IPS-18c (cell line): ENCODE results near the gene CADPS2.

Source experiments
- H3K4me3 ChIP-seq: 2 replicates; pipeline ENCODE4 v1.7.0; 2013; ENCODE audit warnings: low read depth, mild to moderate bottlenecking, low read length, moderate library complexity; ENCODE audit not compliant: insufficient read depth
- H3K9me3 ChIP-seq: one replicate; pipeline ENCODE4 v1.6.1; 2013; ENCODE audit warnings: mild to moderate bottlenecking, low read length, moderate library complexity; ENCODE audit not compliant: control insufficient read depth, insufficient read depth

CADPS2 gene

DNA sequence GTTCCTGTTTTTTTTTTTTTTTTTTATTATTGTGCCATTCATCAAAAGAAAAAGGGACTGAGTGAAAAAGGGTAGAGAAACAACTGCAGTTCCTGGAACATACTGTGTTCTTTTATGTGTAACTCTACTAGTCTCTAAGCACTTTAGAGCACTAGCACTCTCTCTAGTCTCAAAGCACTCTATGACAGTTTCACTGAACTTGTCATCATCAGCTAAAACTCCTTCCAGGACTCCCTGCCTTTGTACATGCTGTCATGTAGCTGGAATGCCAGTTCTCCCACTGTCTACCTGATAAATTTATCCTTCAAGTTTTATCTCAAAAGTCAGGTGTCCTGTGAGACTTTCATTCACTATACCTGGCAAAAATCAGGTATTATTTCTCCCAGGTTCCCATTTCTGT is 333.5 kb downstream of the CADPS2 start:
- Histone ChIP-seq H3K4me3 (no peak overlapping the region), H3K9me3 (no peaks in the 10 kb centered on the region)

DNA sequence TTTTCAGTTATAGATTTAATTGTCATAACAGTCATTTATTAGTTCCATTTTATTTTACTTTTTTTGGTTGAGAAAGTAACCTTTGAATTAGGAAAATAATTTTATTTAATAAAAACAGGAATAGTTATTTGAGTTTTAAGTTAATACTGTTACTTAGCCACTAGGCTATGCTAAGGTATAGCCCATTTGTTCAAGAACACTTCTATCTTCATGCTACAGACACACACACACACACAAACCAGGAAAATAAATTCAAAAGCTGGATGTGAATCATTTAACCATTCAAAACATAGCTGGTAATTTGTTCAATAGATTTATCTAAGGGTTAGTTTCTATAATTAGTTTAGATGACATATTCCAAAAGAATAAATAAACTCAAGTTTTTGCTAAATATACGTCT is 335.7 kb downstream of the CADPS2 start:
- Histone ChIP-seq H3K9me3 (no peaks in the 10 kb centered on the region), H3K4me3 (no peak overlapping the region)

DNA sequence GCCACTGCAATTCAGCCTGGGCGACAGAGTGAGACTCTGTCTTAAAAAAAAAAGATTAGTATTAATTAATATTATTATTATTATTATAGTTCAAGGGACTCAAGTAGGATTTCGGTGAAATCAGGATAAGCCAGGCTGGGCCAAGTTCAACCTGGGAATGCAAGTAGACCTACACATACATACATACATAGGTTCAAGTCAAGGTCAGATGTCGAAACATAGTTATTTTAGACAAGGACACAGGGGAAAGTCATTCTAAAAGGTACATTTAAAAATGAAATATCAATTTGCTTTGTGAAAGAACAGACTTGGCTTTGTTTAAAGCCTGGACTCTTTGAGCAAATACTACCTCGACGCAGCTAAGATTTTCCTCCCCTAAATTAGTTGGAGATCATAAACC is 336.7 kb downstream of the CADPS2 start:
- no peaks in the 10 kb centered on the region for H3K9me3 ChIP-seq
- no peak overlapping the region for H3K4me3 ChIP-seq

- no peak overlapping the region for H3K4me3 ChIP-seq
- H3K9me3 ChIP-seq = no peaks in the 10 kb centered on the region
Measured at GRCh38 chr7:122546496-122546895, 339.8 kb downstream of the CADPS2 start.

GRCh38 chr7:122544463-122544862 is 341.8 kb downstream of the CADPS2 start:
- H3K4me3 ChIP-seq = no peak overlapping the region
- no peaks in the 10 kb centered on the region for H3K9me3 ChIP-seq

DNA sequence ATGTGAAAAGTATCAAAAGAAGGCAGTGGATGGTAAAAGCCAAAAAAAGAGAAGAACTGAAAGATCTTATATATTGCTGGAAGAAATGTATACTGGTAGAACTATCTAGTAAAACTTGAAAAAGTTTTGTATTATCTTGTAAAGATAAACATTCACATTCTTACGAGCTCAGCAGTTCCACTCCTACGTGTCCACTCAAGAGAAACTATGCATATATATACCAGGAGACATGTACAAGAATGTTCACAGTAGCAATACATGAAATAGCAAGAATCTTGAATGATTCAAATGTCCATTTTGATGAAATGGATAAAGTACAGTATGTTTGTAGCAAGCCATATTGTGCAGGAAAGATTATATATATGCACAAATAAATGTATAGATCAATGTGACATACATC is 342.4 kb downstream of the CADPS2 start:
- Histone ChIP-seq H3K4me3 (no peak overlapping the region), H3K9me3 (no peaks in the 10 kb centered on the region)

DNA sequence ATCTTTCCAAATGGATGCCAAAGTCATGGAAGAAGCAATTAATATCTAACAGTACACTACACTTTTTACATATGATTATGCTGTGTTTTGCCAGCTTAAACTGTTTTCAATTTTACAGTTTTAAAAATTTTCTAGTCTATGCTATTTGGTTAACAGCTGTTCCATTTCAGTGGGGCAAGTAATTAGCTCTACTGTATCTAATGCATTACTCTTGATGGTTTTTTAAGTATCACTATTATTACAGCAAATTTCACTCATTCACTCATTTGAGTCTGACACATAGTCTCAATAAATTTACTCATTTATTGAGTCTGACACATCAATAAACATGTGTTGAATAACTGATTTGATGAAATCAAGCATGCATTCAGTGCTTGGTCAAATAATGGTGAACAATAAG is 343.1 kb downstream of the CADPS2 start:
- Histone ChIP-seq H3K4me3 (no peak overlapping the region), H3K9me3 (no peaks in the 10 kb centered on the region)

GRCh38 chr7:122535086-122535485 is 351.2 kb downstream of the CADPS2 start:
- H3K4me3 ChIP-seq = no peak overlapping the region
- no peaks in the 10 kb centered on the region for H3K9me3 ChIP-seq

- Histone ChIP-seq H3K4me3 (no peak overlapping the region), H3K9me3 (no peaks in the 10 kb centered on the region)
Measured at GRCh38 chr7:122532406-122533269, 353.6 kb downstream of the CADPS2 start.

DNA sequence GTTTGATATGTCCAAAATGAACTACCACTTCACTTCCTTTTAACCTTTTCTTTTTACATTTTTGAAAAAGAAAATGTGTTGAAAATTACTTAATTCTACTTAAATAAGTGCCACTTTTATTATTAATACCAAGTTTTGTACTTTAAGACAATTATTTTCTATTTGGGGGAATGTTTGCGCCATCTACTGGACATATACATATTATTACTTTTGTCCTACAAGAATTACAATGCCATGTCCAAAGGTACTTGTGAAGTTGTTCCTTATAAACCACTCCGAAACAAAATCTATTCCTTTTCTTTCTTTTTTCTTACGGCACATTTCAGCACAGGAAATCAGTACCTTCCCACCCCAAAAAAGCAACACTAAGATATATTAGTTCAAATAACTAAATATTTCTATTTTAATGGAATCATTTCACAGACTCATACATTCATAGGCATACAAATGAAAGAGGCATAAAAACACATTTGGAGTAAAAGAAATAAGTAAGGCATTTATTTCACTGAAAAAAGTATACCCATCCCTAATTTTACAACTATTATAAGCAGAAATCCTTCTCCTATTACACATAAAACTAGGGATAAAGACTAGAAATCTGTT is 357.3 kb downstream of the CADPS2 start:
- Histone ChIP-seq H3K4me3 (no peak overlapping the region), H3K9me3 (no peaks in the 10 kb centered on the region)

DNA sequence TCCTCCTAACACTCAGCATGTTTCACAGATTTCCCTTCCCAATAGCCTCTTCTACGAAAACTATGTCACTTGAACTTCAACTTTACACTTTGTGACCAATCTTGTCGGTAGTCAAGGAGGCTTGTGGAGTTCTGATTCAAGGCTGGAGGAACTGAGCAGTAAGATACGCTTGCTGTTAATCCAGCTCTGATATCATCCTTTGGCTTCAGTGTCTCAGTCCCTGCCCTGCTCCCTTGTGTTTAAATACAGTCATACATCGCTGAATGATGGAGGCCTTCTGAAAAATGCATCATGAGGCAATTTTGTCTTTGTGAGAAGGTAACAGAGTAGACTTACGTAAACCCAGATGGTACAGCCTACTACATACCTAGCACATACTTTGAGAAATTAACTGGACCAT is 360.9 kb downstream of the CADPS2 start:
- Histone ChIP-seq H3K9me3 (no peaks in the 10 kb centered on the region), H3K4me3 (no peak overlapping the region)

GRCh38 chr7:122521767-122522166 is 364.5 kb downstream of the CADPS2 start:
- Histone ChIP-seq H3K4me3 (no peak overlapping the region), H3K9me3 (no peaks in the 10 kb centered on the region)

DNA sequence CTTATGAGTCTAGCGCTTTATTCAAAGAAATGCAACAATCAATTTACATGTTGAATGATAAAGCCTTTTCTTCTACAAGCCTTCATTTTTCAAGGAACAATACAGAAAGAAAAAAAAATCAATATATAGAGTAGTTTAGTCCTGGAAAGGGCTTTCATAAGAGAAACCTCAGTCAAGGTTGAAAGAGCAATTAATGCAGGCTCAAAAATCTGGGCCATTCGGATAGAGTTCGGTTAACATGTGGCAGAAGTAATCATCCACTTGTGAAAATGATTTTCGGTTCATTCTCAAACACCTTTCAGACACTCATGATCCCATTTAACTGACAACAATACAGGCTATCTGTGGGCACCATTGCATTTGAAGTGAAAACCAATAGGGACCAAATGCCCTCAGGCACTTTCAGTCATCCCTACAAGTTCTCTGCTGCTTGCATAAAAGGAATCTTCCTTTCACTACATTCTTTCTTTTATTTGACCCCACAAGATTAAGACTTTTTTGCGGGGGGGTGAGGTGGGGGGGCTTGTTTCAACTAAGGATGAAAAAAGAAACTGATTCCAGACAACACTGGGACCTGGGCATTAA is 365.2 kb downstream of the CADPS2 start:
- Histone ChIP-seq H3K9me3 (no peaks in the 10 kb centered on the region), H3K4me3 (no peak overlapping the region)

DNA sequence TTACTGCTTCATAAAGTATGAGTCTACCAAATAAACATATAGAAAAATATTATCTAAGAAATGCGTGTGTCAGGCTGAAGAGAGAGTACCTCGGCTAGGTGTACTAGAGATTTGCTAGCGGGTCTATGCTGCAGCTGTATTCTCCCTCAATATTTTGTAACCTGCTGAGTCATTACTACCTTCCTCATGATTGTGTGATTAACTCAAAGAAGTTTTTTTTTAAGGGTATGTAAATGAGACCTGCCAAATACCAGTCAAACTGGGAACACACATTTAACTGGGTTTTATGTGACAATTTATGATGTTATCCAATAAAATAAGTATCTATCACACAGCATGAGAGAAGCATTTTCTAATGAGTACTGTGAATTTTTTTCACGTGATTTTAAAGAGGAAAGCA is 367.8 kb downstream of the CADPS2 start:
- Histone ChIP-seq H3K9me3 (no peaks in the 10 kb centered on the region), H3K4me3 (no peak overlapping the region)

DNA sequence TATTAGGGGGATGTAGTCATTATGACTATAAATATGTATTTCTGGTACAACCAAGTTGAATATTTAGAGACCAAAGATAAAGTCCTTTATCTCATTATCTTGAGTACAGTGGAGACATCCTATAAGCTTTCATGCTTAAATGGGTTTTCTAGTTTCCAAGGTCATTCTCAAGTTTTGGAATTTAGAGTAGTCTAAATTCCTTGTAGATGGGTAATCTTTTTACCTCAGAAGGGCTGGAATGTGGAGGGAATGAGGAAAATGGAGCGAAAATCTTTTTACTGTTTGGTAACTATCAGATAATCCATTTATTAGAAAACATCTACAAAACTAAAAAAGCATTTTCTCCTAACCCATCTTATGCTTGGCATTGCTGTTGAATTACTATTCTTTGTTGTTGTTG is 368.7 kb downstream of the CADPS2 start:
- H3K9me3 ChIP-seq = no peaks in the 10 kb centered on the region

DNA sequence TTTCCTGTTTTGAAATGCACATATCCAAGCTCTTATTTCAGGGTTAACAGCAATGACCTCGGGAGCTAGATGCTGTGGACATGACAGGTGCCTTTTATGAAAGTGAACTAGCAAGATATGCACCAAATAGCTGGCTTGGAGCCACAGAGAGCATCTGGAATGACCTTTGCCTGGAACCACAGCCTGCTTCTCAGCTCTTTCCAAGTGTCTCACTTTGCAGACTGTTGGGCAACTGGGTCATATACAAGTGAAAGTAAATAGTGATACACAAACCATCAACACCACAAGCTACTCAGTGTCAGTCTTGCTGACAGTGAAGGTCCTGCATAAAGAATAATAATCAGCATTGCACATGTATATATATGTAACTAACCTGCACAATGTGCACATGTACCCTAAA is 370.9 kb downstream of the CADPS2 start:
- Histone ChIP-seq H3K4me3 (no peak overlapping the region), H3K9me3 (no peaks in the 10 kb centered on the region)

More for the DNA sequence above, 368.7 kb downstream of the CADPS2 start:
- no peak overlapping the region for H3K4me3 ChIP-seq

DNA sequence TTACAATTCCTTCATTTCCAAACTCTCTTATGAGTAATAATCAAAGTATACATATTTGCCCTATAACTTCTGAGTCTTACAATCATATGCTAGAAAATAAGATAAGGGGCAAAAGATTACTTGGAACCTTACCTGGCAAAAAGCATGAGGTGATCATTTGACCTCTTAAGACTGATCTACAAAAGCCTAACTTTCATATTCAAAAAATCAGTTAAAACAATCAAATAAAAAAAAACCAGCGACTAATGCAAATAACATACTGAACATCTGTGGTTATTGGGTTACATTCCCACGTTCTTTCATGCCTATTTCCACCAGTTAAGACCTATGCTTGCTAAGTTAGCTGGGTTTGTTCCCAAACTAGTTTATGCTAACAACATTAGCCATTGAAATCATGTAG is 375.0 kb downstream of the CADPS2 start:
- Histone ChIP-seq H3K9me3 (no peaks in the 10 kb centered on the region), H3K4me3 (no peak overlapping the region)

- no peaks in the 10 kb centered on the region for H3K9me3 ChIP-seq
- H3K4me3 ChIP-seq = no peak overlapping the region
Measured at GRCh38 chr7:122507591-122507990, 378.7 kb downstream of the CADPS2 start.
